ENCODE measurements around the gene CLTB. TPM values are rescaled to one million over a fixed set of nuclear protein-coding genes. Genes with fewer than 3 reads are reported as not detected.

The CLTB gene
- 100 to 1,000 TPM in 1 of 2 donors, 10 to 100 TPM in 1; 86.7 to 124 TPM for total RNA-seq
- polyA plus RNA-seq = 100 to 1,000 TPM; 143 to 160 TPM
- long read RNA-seq, donor 1, transcript CLTB-202 (5 exons, 1,161 nt) = major isoform, 47 of 59 reads
- long read RNA-seq, donor 1, partial matches to known transcripts = 8 of 59 reads
- long read RNA-seq, donor 1, other reads (novel, unspliced or antisense) = 2 of 59 reads
- long read RNA-seq, donor 2, transcript CLTB-202 (5 exons, 1,161 nt) = major isoform, 46 of 58 reads
- long read RNA-seq, donor 2, partial matches to known transcripts = 1 of 58 reads
- long read RNA-seq, donor 2, other reads (novel, unspliced or antisense) = 11 of 58 reads

- DNase-seq = peak; percentile 93 to 98
- Histone ChIP-seq H3K36me3 (ENCODE audit: control insufficient read depth in 1 of 2, insufficient read depth in 2 of 2, low read length in 1 of 2) (no peaks in the 10 kb centered on the region), H3K9me3 (ENCODE audit: control insufficient read depth, low read length) (no peaks in the 10 kb centered on the region), H3K4me3 (ENCODE audit: low read length in 2 of 2) (peak within 1 kb of the TSS; percentile 91 to 98), H3K27me3 (ENCODE audit: control insufficient read depth in 1 of 2, insufficient read depth in 2 of 2, low read length in 1 of 2) (no peaks in the 10 kb centered on the region), H3K4me1 (ENCODE audit: control insufficient read depth in 1 of 2, insufficient read depth in 2 of 2, low read length in 2 of 2) (no peaks in the 10 kb centered on the region), H3K27ac (ENCODE audit: low read depth in 1 of 2, low read length in 2 of 2) (peak within 1 kb of the TSS; percentile 89 to 90)
- intact Hi-C loops (cut with DNase I) = loop anchor here (1.0 to 10.0 kb wide), 5 partner anchors 31 to 239 kb away; partner anchors contain the start of genes RNF44 (in 2 of the 2), FAF2 (in 1 of the 2) and TSPAN17 (in 1 of the 2)
- 1 to 2% methylated on average over 65 to 107 of the region's 107 CpGs for WGBS, 2 donors
- peak; percentile 98 for ATAC-seq (ENCODE audit: low FRiP score)
Measured at GRCh38 chr5:176415952-176416924, at the start of gene CLTB. Gene CLTB, minus strand, starts transcription at chr5:176416539. Its CDS starts 176 bp downstream, at chr5:176416363.

GRCh38 chr5:176463113-176463764 is 46.9 kb upstream of the CLTB start:
- peaks cover 0 to 5% of the 10 kb centered on the region in 2 donors for H3K4me1 ChIP-seq (ENCODE audit: control insufficient read depth in 1 of 2, insufficient read depth in 2 of 2, low read length in 2 of 2)
- intact Hi-C loops (cut with DNase I) = no loop called here

GRCh38 chr5:176461349-176461748 is 45.0 kb upstream of the CLTB start:
- Histone ChIP-seq H3K4me3 (ENCODE audit: low read length in 2 of 2) (no peak overlapping the region), H3K36me3 (ENCODE audit: control insufficient read depth in 1 of 2, insufficient read depth in 2 of 2, low read length in 1 of 2) (no peaks in the 10 kb centered on the region), H3K27ac (ENCODE audit: low read depth in 1 of 2, low read length in 2 of 2) (no peak overlapping the region), H3K4me1 (ENCODE audit: control insufficient read depth in 1 of 2, insufficient read depth in 2 of 2, low read length in 2 of 2) (peaks cover 0 to under 1% of the 10 kb centered on the region in 2 donors), H3K9me3 (ENCODE audit: control insufficient read depth, low read length) (no peaks in the 10 kb centered on the region), H3K27me3 (ENCODE audit: control insufficient read depth in 1 of 2, insufficient read depth in 2 of 2, low read length in 1 of 2) (no peaks in the 10 kb centered on the region)
- DNase-seq (no peak), ATAC-seq (ENCODE audit: low FRiP score) (no peak)
- 94% methylated on average over 2 of the region's 2 CpGs for WGBS, 2 donors
- intact Hi-C loops (cut with DNase I) = no loop called here

More at GRCh38 chr5:176463113-176463764, 46.9 kb upstream of the CLTB start:
- no peaks in the 10 kb centered on the region for H3K36me3 ChIP-seq (ENCODE audit: control insufficient read depth in 1 of 2, insufficient read depth in 2 of 2, low read length in 1 of 2)
- 91% methylated on average over 7 of the region's 7 CpGs for WGBS, 2 donors
- no peaks in the 10 kb centered on the region for H3K27me3 ChIP-seq (ENCODE audit: control insufficient read depth in 1 of 2, insufficient read depth in 2 of 2, low read length in 1 of 2)
- H3K9me3 ChIP-seq (ENCODE audit: control insufficient read depth, low read length) = no peaks in the 10 kb centered on the region
- DNase-seq = no peak
- ATAC-seq (ENCODE audit: low FRiP score) = no peak
- H3K4me3 ChIP-seq (ENCODE audit: low read length in 2 of 2) = no peak overlapping the region
- no peak overlapping the region for H3K27ac ChIP-seq (ENCODE audit: low read depth in 1 of 2, low read length in 2 of 2)

- Histone ChIP-seq H3K27me3 (ENCODE audit: control insufficient read depth in 1 of 2, insufficient read depth in 2 of 2, low read length in 1 of 2) (no peaks in the 10 kb centered on the region), H3K27ac (ENCODE audit: low read depth in 1 of 2, low read length in 2 of 2) (no peak overlapping the region), H3K4me1 (ENCODE audit: control insufficient read depth in 1 of 2, insufficient read depth in 2 of 2, low read length in 2 of 2) (no peaks in the 10 kb centered on the region), H3K4me3 (ENCODE audit: low read length in 2 of 2) (no peak overlapping the region), H3K36me3 (ENCODE audit: control insufficient read depth in 1 of 2, insufficient read depth in 2 of 2, low read length in 1 of 2) (no peaks in the 10 kb centered on the region), H3K9me3 (ENCODE audit: control insufficient read depth, low read length) (no peaks in the 10 kb centered on the region)
- no peak for DNase-seq
- ATAC-seq (ENCODE audit: low FRiP score) = no peak
- intact Hi-C loops (cut with DNase I) = no loop called here
- WGBS, 2 donors = 97% methylated on average over 3 of the region's 3 CpGs
Measured at GRCh38 chr5:176458904-176459561, 42.7 kb upstream of the CLTB start.

GRCh38 chr5:176454724-176455394 is 38.5 kb upstream of the CLTB start:
- 91 to 94% methylated on average over 4 of the region's 4 CpGs for WGBS, 2 donors
- Histone ChIP-seq H3K9me3 (ENCODE audit: control insufficient read depth, low read length) (no peaks in the 10 kb centered on the region), H3K4me3 (ENCODE audit: low read length in 2 of 2) (no peak overlapping the region), H3K27me3 (ENCODE audit: control insufficient read depth in 1 of 2, insufficient read depth in 2 of 2, low read length in 1 of 2) (no peaks in the 10 kb centered on the region), H3K36me3 (ENCODE audit: control insufficient read depth in 1 of 2, insufficient read depth in 2 of 2, low read length in 1 of 2) (no peaks in the 10 kb centered on the region), H3K27ac (ENCODE audit: low read depth in 1 of 2, low read length in 2 of 2) (no peak overlapping the region), H3K4me1 (ENCODE audit: control insufficient read depth in 1 of 2, insufficient read depth in 2 of 2, low read length in 2 of 2) (peaks cover 0 to 1% of the 10 kb centered on the region in 2 donors)
- ATAC-seq (ENCODE audit: low FRiP score) = no peak
- no peak for DNase-seq
- intact Hi-C loops (cut with DNase I) = no loop called here

- intact Hi-C loops (cut with DNase I) = no loop called here
- no peak for ATAC-seq (ENCODE audit: low FRiP score)
Measured at GRCh38 chr5:176450077-176450476, 33.7 kb upstream of the CLTB start.

GRCh38 chr5:176447978-176448608 is 31.8 kb upstream of the CLTB start, which contains the start of gene FAF2:
Gene FAF2, plus strand, starts transcription at chr5:176448385. Its CDS starts 23 bp downstream, at chr5:176448408.
- no peaks in the 10 kb centered on the region for H3K36me3 ChIP-seq (ENCODE audit: control insufficient read depth in 1 of 2, insufficient read depth in 2 of 2, low read length in 1 of 2)
- ATAC-seq (ENCODE audit: low FRiP score) (peak; percentile 99), DNase-seq (peak; percentile 98 to 99)
- H3K27ac ChIP-seq (ENCODE audit: low read depth in 1 of 2, low read length in 2 of 2) = peak within 1 kb of the TSS; percentile 77 to 93
- WGBS, 2 donors = 0% methylated on average over 41 to 50 of the region's 50 CpGs
- H3K4me3 ChIP-seq (ENCODE audit: low read length in 2 of 2) = peak within 1 kb of the TSS; percentile 68 to 95
- H3K4me1 ChIP-seq (ENCODE audit: control insufficient read depth in 1 of 2, insufficient read depth in 2 of 2, low read length in 2 of 2) = peaks cover 0 to 1% of the 10 kb centered on the region in 2 donors
- no peaks in the 10 kb centered on the region for H3K9me3 ChIP-seq (ENCODE audit: control insufficient read depth, low read length)
- H3K27me3 ChIP-seq (ENCODE audit: control insufficient read depth in 1 of 2, insufficient read depth in 2 of 2, low read length in 1 of 2) = no peaks in the 10 kb centered on the region
- intact Hi-C loops (cut with DNase I) = loop anchor here (1.0 to 5.0 kb wide), 3 partner anchors 31 to 89 kb away; partner anchors contain the start of genes CLTB (in 2 of the 2) and RNF44 (in 1 of the 2)

More at GRCh38 chr5:176450077-176450476, 33.7 kb upstream of the CLTB start:
- 30 to 54% methylated on average over 1 of the region's 1 CpG for WGBS, 2 donors
- DNase-seq = no peak
- Histone ChIP-seq H3K36me3 (ENCODE audit: control insufficient read depth in 1 of 2, insufficient read depth in 2 of 2, low read length in 1 of 2) (no peaks in the 10 kb centered on the region), H3K27me3 (ENCODE audit: control insufficient read depth in 1 of 2, insufficient read depth in 2 of 2, low read length in 1 of 2) (no peaks in the 10 kb centered on the region), H3K4me3 (ENCODE audit: low read length in 2 of 2) (no peak overlapping the region), H3K27ac (ENCODE audit: low read depth in 1 of 2, low read length in 2 of 2) (no peak overlapping the region), H3K4me1 (ENCODE audit: control insufficient read depth in 1 of 2, insufficient read depth in 2 of 2, low read length in 2 of 2) (peaks cover 0 to 1% of the 10 kb centered on the region in 2 donors), H3K9me3 (ENCODE audit: control insufficient read depth, low read length) (no peaks in the 10 kb centered on the region)

Measured in aorta (tissue), 5 donors.